Activated CD4-positive, alpha-beta T cell treated with anti-CD3 and anti-CD28 coated beads for 36 hours (primary cell): ENCODE data around the gene LRMDA. TPM values are rescaled to one million over a fixed set of nuclear protein-coding genes. Genes with fewer than 3 reads are reported as not detected.
"Not testable (repeated sequence)": the region's sequence is repeated elsewhere in the genome, so short reads cannot be mapped to it uniquely, and the experiment has no call there.

Experiments used
- ATAC-seq: fragments of 200-7000 bp; cut with Tn5 transposase; one replicate; pipeline ENCODE4 v1.10.0; 2021; ENCODE audit warnings: mild to moderate bottlenecking, moderate library complexity
- CTCF ChIA-PET: fragments of 350-600 bp; sonication (Branson Sonifier 250); formaldehyde crosslinking; loops from one replicate; lab custom pipeline; 2021; ENCODE audit warnings: antibody characterized with exemption; lab: Charles Lee
- POLR2A ChIA-PET: fragments of 350-600 bp; sonication (Branson Sonifier 250); formaldehyde crosslinking; loops from one replicate; lab custom pipeline; 2021; ENCODE audit warnings: antibody characterized with exemption, inconsistent platforms; lab: Charles Lee
- DNase-seq: peaks from one replicate; pipeline ENCODE4 v3.0.0-alpha.2; 2020
- H3K27ac Mint-ChIP-seq: one replicate; pipeline ENCODE4 v1.8.0; 2021; ENCODE audit warnings: mixed read lengths
- H3K27me3 Mint-ChIP-seq: one replicate; pipeline ENCODE4 v1.8.0; 2021; ENCODE audit warnings: mixed read lengths
- H3K36me3 Mint-ChIP-seq: one replicate; pipeline ENCODE4 v1.8.0; 2021; ENCODE audit warnings: low read depth, mixed read lengths
- H3K4me1 Mint-ChIP-seq: one replicate; pipeline ENCODE4 v1.8.0; 2021; ENCODE audit warnings: mixed read lengths
- H3K4me3 Mint-ChIP-seq: one replicate; pipeline ENCODE4 v1.8.0; 2021; ENCODE audit warnings: mild to moderate bottlenecking, moderate library complexity, mixed read lengths
- H3K9me3 Mint-ChIP-seq: one replicate; pipeline ENCODE4 v1.8.0; 2021; ENCODE audit warnings: low read depth, mixed read lengths
- intact Hi-C, 2 experiments: fragments of 100-400 bp; cut with DNase I in 1 of 2; cut with micrococcal nuclease in 1 of 2; formaldehyde crosslinking; loops; one replicate each; pipeline versions ENCODE4 v1.14.2 to v1.15.1; 2022 to 2024; cut with DNase I, micrococcal nuclease
- total RNA-seq, 2 experiments: library from RNA; stranded (reverse); gene quantifications; one replicate each; pipeline ENCODE4 v1.2.3, GENCODE V29; 2021

LRMDA gene
- total RNA-seq, 2 experiments from 2014 or later, result not detected

DNA sequence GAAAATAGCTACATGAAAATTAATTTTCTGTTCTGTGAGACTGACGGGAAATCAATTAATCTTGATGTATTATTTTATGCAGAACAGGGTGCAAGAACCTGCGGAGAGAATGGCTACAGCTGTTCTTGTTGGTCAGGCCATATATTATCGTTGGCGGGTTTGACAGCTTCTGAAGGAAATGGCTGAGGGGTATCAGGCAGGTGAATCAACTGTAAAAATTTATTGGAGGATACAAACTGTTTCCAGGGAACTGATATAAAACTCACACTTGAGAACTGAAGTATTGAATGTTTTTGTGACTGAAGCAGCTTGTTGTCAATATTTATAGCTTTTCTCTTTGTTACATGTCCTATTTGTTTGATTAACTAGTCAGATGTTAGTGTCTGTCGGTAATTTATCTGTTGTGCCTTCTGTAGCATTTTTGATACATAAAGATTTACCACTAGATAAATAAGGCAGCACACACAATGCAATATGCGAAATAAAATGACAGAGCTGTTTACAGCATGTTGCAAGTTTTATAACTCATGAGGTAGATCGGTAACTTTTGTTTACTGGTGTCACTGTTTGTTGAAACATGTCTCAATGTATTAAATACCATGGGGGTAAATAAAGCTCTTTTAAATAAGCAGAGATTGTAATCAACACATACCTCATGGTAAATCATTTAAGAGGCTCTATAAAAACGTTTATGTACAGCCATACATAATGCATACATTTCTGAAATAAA lies 308.2 kb downstream of the LRMDA start:
- Mint-ChIP-seq H3K4me3 (no peak overlapping the region), H3K4me1 (no peaks in the 10 kb centered on the region), H3K9me3 (no peaks in the 10 kb centered on the region), H3K36me3 (no peaks in the 10 kb centered on the region), H3K27me3 (peaks cover 2% of the 10 kb centered on the region), H3K27ac (no peak overlapping the region)
- DNase-seq (no peak), ATAC-seq (no peak)
- POLR2A ChIA-PET, result no interaction called here
- intact Hi-C loops, result no loop called here
- CTCF ChIA-PET, result interaction anchor here (0.6 kb wide), 1 partner anchor 160 kb away, joined by 3 read pairs; no protein-coding TSS in a partner anchor

DNA sequence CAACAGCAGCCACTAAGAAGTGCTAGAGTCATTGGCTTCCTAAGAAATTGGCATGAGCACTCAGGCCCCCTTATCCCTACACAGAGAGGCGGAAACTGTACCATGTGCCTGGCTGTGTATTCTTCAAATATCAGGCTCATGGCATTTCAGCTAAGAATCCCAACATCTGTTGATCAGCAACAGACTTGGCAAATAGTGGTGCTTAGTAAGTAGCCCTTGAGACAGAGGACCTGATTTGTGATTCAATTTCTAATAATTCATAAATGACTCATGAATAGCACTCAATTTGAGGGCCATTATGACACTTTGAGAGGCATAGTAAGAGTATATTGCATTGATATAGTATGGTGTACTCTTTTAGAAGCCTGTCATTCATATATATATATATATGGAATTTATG lies 309.1 kb downstream of the LRMDA start:
- Mint-ChIP-seq H3K27me3 (peaks cover 2% of the 10 kb centered on the region), H3K27ac (no peak overlapping the region), H3K4me3 (no peak overlapping the region), H3K9me3 (no peaks in the 10 kb centered on the region), H3K36me3 (no peaks in the 10 kb centered on the region), H3K4me1 (no peaks in the 10 kb centered on the region)
- ATAC-seq (no peak), DNase-seq (no peak)
- ChIA-PET CTCF (no interaction called here), POLR2A (no interaction called here)
- intact Hi-C loops, result no loop called here

GRCh38 chr10:75742355-75742754 lies 310.9 kb downstream of the LRMDA start:
- Mint-ChIP-seq H3K4me1 (no peaks in the 10 kb centered on the region), H3K9me3 (no peaks in the 10 kb centered on the region), H3K27ac (no peak overlapping the region), H3K4me3 (no peak overlapping the region), H3K36me3 (no peaks in the 10 kb centered on the region), H3K27me3 (peaks cover 4% of the 10 kb centered on the region)
- DNase-seq (no peak), ATAC-seq (no peak)
- intact Hi-C loops, result no loop called here
- ChIA-PET CTCF (no interaction called here), POLR2A (no interaction called here)

GRCh38 chr10:75743291-75743778 lies 311.9 kb downstream of the LRMDA start:
- ATAC-seq, result no peak
- Mint-ChIP-seq H3K36me3 (no peaks in the 10 kb centered on the region), H3K4me1 (no peaks in the 10 kb centered on the region), H3K27me3 (peaks cover 4% of the 10 kb centered on the region), H3K27ac (no peak overlapping the region), H3K4me3 (no peak overlapping the region), H3K9me3 (no peaks in the 10 kb centered on the region)
- POLR2A ChIA-PET, result no interaction called here
- CTCF ChIA-PET, result no interaction called here
- no peak for DNase-seq
- intact Hi-C loops, result no loop called here

GRCh38 chr10:75744261-75744660 lies 312.8 kb downstream of the LRMDA start:
- CTCF ChIA-PET, result no interaction called here

GRCh38 chr10:75746356-75746755 lies 314.9 kb downstream of the LRMDA start:
- DNase-seq (no peak), ATAC-seq (no peak)
- Mint-ChIP-seq H3K9me3 (no peaks in the 10 kb centered on the region), H3K36me3 (no peaks in the 10 kb centered on the region), H3K27ac (no peak overlapping the region), H3K27me3 (peaks cover 4% of the 10 kb centered on the region), H3K4me3 (no peak overlapping the region), H3K4me1 (no peaks in the 10 kb centered on the region)
- POLR2A ChIA-PET, result no interaction called here
- CTCF ChIA-PET, result interaction anchor here (1.2 kb wide), 1 partner anchor 36 kb away, joined by 4 read pairs; no protein-coding TSS in a partner anchor
- intact Hi-C loops, result no loop called here

More at GRCh38 chr10:75744261-75744660, 312.8 kb downstream of the LRMDA start:
- Mint-ChIP-seq H3K27ac (no peak overlapping the region), H3K36me3 (no peaks in the 10 kb centered on the region), H3K4me3 (no peak overlapping the region), H3K4me1 (no peaks in the 10 kb centered on the region), H3K27me3 (peaks cover 4% of the 10 kb centered on the region), H3K9me3 (no peaks in the 10 kb centered on the region)
- POLR2A ChIA-PET, result no interaction called here
- DNase-seq (no peak), ATAC-seq (no peak)
- intact Hi-C loops, result no loop called here

DNA sequence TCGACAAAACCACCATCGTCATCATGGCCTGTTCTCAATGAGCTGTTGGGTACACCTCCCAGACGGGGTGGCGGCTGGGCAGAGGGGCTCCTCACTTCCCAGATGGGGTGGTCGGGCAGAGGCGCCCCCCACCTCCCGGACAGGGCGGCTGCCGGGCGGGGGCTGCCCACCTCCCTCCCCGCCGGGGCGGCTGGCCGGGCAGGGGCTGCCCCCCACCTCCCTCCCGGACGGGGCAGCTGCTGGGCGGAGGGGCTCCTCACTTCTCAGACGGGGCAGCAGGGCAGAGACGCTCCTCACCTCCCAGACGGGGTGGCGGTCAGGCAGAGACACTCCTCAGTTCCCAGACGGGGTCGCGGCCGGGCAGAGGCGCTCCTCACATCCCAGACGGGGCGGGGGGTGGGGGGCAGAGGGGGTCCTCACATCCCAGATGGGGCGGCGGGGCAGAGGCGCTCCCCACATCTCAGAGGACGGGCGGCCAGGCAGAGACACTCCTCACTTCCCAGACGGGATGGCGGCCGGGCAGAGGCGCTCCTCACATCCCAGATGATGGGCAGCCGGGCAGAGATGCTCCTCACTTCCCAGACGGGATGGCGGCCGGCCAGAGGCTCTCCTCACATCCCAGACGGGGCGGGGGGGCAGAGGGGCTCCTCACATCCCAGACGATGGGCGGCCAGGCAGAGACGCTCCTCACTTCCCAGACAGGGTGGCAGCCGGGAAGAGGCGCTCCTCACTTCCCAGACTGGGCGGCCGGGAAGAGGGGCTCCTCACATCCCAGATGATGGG lies 318.9 kb downstream of the LRMDA start:
- H3K9me3 Mint-ChIP-seq, H3K4me1 Mint-ChIP-seq, H3K4me3 Mint-ChIP-seq, POLR2A ChIA-PET, H3K36me3 Mint-ChIP-seq, H3K27ac Mint-ChIP-seq, DNase-seq, ATAC-seq, H3K27me3 Mint-ChIP-seq, intact Hi-C loops, CTCF ChIA-PET: not testable (repeated sequence)

DNA sequence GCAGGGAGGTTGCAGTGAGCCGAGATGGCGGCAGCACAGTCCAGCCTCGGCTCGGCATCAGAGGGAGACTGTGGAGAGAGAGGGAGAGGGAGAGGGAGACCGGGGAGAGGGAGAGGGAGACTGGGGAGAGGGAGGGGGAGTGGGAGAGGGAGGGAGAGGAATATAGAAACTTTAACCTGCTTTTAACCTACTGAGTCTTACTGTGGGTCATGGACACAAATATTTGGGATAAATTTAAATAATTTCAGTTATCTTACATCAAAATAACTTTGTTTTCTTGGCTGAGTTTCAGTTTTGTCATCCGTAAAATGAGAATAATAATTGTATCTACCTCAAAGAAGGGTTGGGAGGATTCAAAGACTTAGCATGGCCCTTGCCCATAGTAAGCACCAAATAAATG lies 319.8 kb downstream of the LRMDA start:
- Mint-ChIP-seq H3K36me3 (no peaks in the 10 kb centered on the region), H3K4me1 (no peaks in the 10 kb centered on the region), H3K27ac (no peak overlapping the region), H3K4me3 (no peak overlapping the region), H3K27me3 (no peaks in the 10 kb centered on the region), H3K9me3 (no peaks in the 10 kb centered on the region)
- DNase-seq (no peak), ATAC-seq (no peak)
- ChIA-PET POLR2A (no interaction called here), CTCF (no interaction called here)
- intact Hi-C loops, result no loop called here

GRCh38 chr10:75753621-75754020 lies 322.2 kb downstream of the LRMDA start:
- POLR2A ChIA-PET, result no interaction called here

DNA sequence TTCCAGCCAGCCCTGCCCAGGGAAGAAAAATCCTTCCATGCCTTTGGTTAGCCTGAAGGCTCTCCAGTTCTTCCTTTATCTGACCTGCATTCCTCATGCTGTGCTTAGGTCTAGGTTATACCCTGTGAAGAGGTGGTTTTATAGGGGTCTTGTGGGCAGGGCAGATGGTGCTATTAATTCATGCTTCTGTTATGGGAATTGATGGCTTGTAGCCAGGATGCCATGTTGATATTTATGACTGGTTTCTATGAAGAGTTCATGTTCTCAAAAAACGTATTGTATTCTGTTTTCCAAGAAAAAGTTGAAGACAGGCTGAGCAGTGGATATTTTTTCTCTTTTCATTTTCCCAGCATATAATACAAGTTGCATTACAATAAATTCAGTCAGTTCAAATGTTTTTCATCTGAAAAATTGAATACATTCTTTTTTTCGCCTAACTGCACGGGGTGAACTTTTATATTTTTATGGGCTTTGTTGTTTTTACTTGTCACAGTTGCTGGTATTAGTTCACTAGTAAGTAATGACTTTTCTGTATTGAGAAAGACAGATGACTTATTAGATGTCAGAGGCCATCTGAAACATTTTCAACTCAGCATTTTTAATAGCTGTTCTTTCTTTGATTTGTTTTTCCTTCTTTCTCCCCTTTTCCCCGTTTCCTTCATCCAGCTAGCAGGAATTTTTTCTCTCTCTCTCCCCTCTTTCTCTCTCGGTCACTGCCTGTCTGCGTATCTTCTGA lies 322.8 kb downstream of the LRMDA start:
- intact Hi-C loops, result no loop called here
- no peak overlapping the region for H3K4me3 Mint-ChIP-seq
- H3K27me3 Mint-ChIP-seq, result no peaks in the 10 kb centered on the region
- ATAC-seq, result no peak
- ChIA-PET POLR2A (no interaction called here), CTCF (no interaction called here)
- H3K27ac Mint-ChIP-seq, result no peak overlapping the region
- DNase-seq, result no peak
- H3K36me3 Mint-ChIP-seq, result no peaks in the 10 kb centered on the region
- H3K4me1 Mint-ChIP-seq, result no peaks in the 10 kb centered on the region
- H3K9me3 Mint-ChIP-seq, result no peaks in the 10 kb centered on the region

More at GRCh38 chr10:75753621-75754020, 322.2 kb downstream of the LRMDA start:
- Mint-ChIP-seq H3K4me3 (no peak overlapping the region), H3K27me3 (no peaks in the 10 kb centered on the region), H3K27ac (no peak overlapping the region), H3K4me1 (no peaks in the 10 kb centered on the region), H3K9me3 (no peaks in the 10 kb centered on the region), H3K36me3 (no peaks in the 10 kb centered on the region)
- CTCF ChIA-PET, result no interaction called here
- ATAC-seq, result no peak
- intact Hi-C loops, result no loop called here
- no peak for DNase-seq

- H3K4me1 Mint-ChIP-seq, result no peaks in the 10 kb centered on the region
- H3K36me3 Mint-ChIP-seq, result no peaks in the 10 kb centered on the region
- H3K4me3 Mint-ChIP-seq, result no peak overlapping the region
- ATAC-seq (no peak), DNase-seq (no peak)
- H3K9me3 Mint-ChIP-seq, result no peaks in the 10 kb centered on the region
- ChIA-PET CTCF (no interaction called here), POLR2A (no interaction called here)
- no peaks in the 10 kb centered on the region for H3K27me3 Mint-ChIP-seq
- intact Hi-C loops, result no loop called here
- no peak overlapping the region for H3K27ac Mint-ChIP-seq
These were observed 324.1 kb downstream of the LRMDA start for GRCh38 chr10:75755528-75755927.
